Astrocyte of the cerebellum (primary cell): ENCODE measurements around the gene ADD3.

Experiments used
- DNase-seq: peaks from one replicate; pipeline ENCODE4 v3.0.0-alpha.2; 2011; ENCODE audit warnings: low read depth
- H3K4me3 ChIP-seq: 2 replicates; pipeline ENCODE4 v1.5.1; 2011; ENCODE audit warnings: mild to moderate bottlenecking, low read depth, low read length, moderate library complexity
- in situ Hi-C: cut with HindIII; loops from 2 replicates; pipeline ENCODE4 v1.10.0; 2017; ENCODE audit warnings: low sequenced_read_pairs
- TF ChIP-seq, protein P1 (sequence below): IDR thresholded peaks from 2 replicates; pipeline ENCODE4 v1.5.1; 2012; ENCODE audit warnings: low read length, low read depth, moderate library complexity, mild to moderate bottlenecking; ENCODE audit errors: missing control alignments

ADD3 gene

GRCh38 chr10:110150046-110150445 lies 142.3 kb downstream of the ADD3 start:
- in situ Hi-C loops, result no loop called here
- TF ChIP-seq, protein P1, sequence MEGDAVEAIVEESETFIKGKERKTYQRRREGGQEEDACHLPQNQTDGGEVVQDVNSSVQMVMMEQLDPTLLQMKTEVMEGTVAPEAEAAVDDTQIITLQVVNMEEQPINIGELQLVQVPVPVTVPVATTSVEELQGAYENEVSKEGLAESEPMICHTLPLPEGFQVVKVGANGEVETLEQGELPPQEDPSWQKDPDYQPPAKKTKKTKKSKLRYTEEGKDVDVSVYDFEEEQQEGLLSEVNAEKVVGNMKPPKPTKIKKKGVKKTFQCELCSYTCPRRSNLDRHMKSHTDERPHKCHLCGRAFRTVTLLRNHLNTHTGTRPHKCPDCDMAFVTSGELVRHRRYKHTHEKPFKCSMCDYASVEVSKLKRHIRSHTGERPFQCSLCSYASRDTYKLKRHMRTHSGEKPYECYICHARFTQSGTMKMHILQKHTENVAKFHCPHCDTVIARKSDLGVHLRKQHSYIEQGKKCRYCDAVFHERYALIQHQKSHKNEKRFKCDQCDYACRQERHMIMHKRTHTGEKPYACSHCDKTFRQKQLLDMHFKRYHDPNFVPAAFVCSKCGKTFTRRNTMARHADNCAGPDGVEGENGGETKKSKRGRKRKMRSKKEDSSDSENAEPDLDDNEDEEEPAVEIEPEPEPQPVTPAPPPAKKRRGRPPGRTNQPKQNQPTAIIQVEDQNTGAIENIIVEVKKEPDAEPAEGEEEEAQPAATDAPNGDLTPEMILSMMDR, result no peak
- H3K4me3 ChIP-seq, result no peak overlapping the region
- no peak for DNase-seq

- H3K4me3 ChIP-seq, result no peak overlapping the region
- in situ Hi-C loops, result no loop called here
- no peak for DNase-seq
- TF ChIP-seq, protein P1, result no peak
These were observed 143.2 kb downstream of the ADD3 start for GRCh38 chr10:110150981-110151380.

GRCh38 chr10:110151467-110151866 lies 143.7 kb downstream of the ADD3 start:
- in situ Hi-C loops, result no loop called here
- no peak for DNase-seq
- TF ChIP-seq, protein P1, result no peak
- H3K4me3 ChIP-seq, result no peak overlapping the region

DNA sequence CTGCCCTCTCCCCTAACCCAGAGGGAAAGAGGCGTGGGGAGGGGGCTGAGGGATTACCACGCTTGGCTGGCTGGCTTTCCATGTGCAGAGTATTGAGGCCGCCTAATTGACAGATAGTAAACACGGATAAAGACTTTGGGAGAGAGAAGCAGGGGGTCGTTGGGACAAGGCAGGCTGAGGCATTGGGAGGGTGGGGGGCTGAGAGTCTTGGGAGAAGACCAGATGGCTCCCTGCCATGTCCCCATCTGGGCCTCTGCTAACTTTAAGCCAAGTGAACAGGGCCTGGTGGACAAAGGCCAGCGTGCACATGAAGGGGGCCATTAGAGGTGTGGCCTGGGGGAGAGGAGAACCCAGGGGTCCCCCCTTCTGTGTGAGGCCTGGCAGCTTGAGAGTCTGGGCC lies 144.2 kb downstream of the ADD3 start:
- H3K4me3 ChIP-seq, result no peak overlapping the region
- TF ChIP-seq, protein P1, result no peak
- in situ Hi-C loops, result no loop called here
- DNase-seq, result no peak

DNA sequence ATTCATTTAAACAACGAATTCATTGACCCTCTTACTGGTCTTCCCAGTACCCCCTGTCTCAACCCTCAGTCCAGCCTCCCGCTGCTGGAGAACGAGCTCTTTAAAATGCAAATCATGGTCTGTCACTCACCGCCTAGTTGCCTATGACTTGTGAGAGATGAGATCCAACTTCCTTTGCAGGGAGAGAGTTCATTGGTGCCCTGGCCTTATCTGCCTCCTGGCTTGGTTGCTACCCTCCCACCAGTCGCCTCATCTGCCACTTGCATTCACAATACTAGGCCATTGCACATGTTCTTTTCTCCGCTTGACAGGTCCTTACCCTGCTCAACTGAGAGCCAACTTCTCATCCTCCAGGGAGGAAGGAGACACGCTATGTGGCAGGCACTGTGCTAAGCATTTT lies 145.6 kb downstream of the ADD3 start:
- in situ Hi-C loops, result no loop called here
- no peak overlapping the region for H3K4me3 ChIP-seq
- TF ChIP-seq, protein P1, result no peak
- no peak for DNase-seq

DNA sequence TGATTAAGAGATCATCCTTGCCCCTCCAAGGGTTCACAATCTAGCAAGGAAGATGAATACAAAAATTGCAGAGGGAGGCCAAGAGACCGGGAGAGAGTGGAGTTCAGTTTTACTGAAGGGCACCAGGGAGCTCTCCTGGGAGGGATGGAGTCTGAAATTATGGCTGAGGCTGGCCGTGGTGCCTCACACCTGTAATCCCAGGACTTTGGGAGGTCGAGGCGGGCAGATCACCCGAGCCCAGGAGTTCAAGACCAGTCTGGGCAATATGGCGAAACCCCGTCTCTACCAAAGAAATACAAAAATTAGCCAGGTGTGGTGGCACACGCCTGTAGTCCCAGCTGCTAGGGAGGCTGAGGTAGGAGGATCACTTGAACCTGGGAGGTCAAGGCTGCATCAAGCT lies 148.3 kb downstream of the ADD3 start:
- H3K4me3 ChIP-seq, result no peak overlapping the region
- in situ Hi-C loops, result no loop called here
- no peak for DNase-seq
- TF ChIP-seq, protein P1, result no peak
